Caco-2 (cell line): ENCODE data around the gene PALM3. TPM values are rescaled to one million over a fixed set of nuclear protein-coding genes. Genes with fewer than 3 reads are reported as not detected.

Source experiments
- BruUV-seq: library from RNA; stranded (reverse); fragments of 400-500 nt; replicated peaks from 2 replicates; lab custom pipeline; 2021; lab: Mats Ljungman, UMichigan
- CTCF ChIA-PET: fragments of 300-600 bp; sonication (Branson Sonifier 250); formaldehyde crosslinking; loops from one replicate; lab custom pipeline; 2022; ENCODE audit warnings: antibody characterized with exemption; lab: Charles Lee
- POLR2A ChIA-PET: fragments of 300-600 bp; sonication (Branson Sonifier 250); formaldehyde crosslinking; loops from one replicate; lab custom pipeline; 2022; ENCODE audit warnings: antibody characterized with exemption; lab: Charles Lee
- DNase-seq, 2 experiments: peaks; one replicate each; pipeline versions ENCODE4 v3.0.0 to v3.0.0-alpha.2; 2020 to 2022
- H3K27me3 ChIP-seq: replicated peaks from 2 replicates; pipeline ENCODE4 v1.6.0; 2011; ENCODE audit warnings: low read length; ENCODE audit not compliant: control insufficient read depth, insufficient read depth
- H3K36me3 ChIP-seq: 2 replicates; pipeline ENCODE4 v1.5.1; 2011; ENCODE audit warnings: low read length; ENCODE audit not compliant: control insufficient read depth, insufficient read depth
- H3K4me1 ChIP-seq: fragments of 250-450 bp; sonication (Bioruptor Pico); 2 replicates; pipeline ENCODE4 v1.5.1; 2020; ENCODE audit warnings: mild to moderate bottlenecking
- H3K4me3 ChIP-seq: 2 replicates; pipeline ENCODE4 v1.5.1; 2011; ENCODE audit warnings: low read depth, mild to moderate bottlenecking, control low read depth, low read length
- H3K9me3 ChIP-seq: fragments of 250-450 bp; sonication (Bioruptor Pico); 2 replicates; pipeline ENCODE4 v1.5.1; 2020; ENCODE audit warnings: mild to moderate bottlenecking, moderate library complexity
- H3K27ac Mint-ChIP-seq: one replicate; pipeline ENCODE4 v1.8.0; 2022; ENCODE audit warnings: mixed read lengths; ENCODE audit not compliant: unreplicated experiment
- H3K27me3 Mint-ChIP-seq: one replicate; pipeline ENCODE4 v1.8.0; 2022; ENCODE audit warnings: mixed read lengths; ENCODE audit not compliant: insufficient read depth, unreplicated experiment
- H3K36me3 Mint-ChIP-seq: one replicate; pipeline ENCODE4 v1.8.0; 2022; ENCODE audit warnings: mild to moderate bottlenecking, mixed read lengths; ENCODE audit not compliant: insufficient read depth, unreplicated experiment
- H3K4me1 Mint-ChIP-seq: one replicate; pipeline ENCODE4 v1.8.0; 2022; ENCODE audit warnings: low read depth, mixed read lengths; ENCODE audit not compliant: unreplicated experiment
- H3K4me3 Mint-ChIP-seq: one replicate; pipeline ENCODE4 v1.8.0; 2022; ENCODE audit warnings: mild to moderate bottlenecking, moderate library complexity, mixed read lengths; ENCODE audit not compliant: unreplicated experiment
- H3K9me3 Mint-ChIP-seq: one replicate; pipeline ENCODE4 v1.8.0; 2022; ENCODE audit warnings: mixed read lengths; ENCODE audit not compliant: unreplicated experiment
- intact Hi-C: fragments of 100-400 bp; cut with micrococcal nuclease; formaldehyde crosslinking; loops from one replicate; pipeline ENCODE4 v1.10.0; 2022; ENCODE audit not compliant: unreplicated experiment
- total RNA-seq: library from RNA; stranded (reverse); gene quantifications from 2 replicates; pipeline ENCODE4 v1.2.3, GENCODE V29; 2022
- TF ChIP-seq, protein P1 (sequence below), 2 experiments: fragments of 200-600 bp in 1 of 2; IDR thresholded peaks; 1 replicate in 1 of 2; 2 replicates in 1 of 2; pipeline versions ENCODE4 v1.5.1 to v1.8.0; 2011 to 2022; ENCODE audit warnings: antibody characterized with exemption in 1 of 2, control low read depth in 1 of 2, inconsistent platforms in 1 of 2, low read depth in 1 of 2, low read length in 1 of 2, mild to moderate bottlenecking in 1 of 2, moderate library complexity in 1 of 2; ENCODE audit not compliant: insufficient read depth in 1 of 2, severe bottlenecking in 1 of 2, unreplicated experiment in 1 of 2

PALM3 gene
- total RNA-seq, 1 experiment from 2014 or later, result 25.9 TPM

GRCh38 chr19:14006766-14007562, 54.9 kb downstream of the PALM3 start:
- DNase-seq, result peak in 1 of 2 experiments; percentile 90
- no peaks in the 10 kb centered on the region for H3K4me1 Mint-ChIP-seq
- peak overlapping the region; percentile 84 for H3K4me3 Mint-ChIP-seq
- BruUV-seq, result TSS peak; percentile 85
- ChIA-PET POLR2A (interaction anchor here (0.5 to 1.4 kb wide), 6 partner anchors 25 to 129 kb away, joined by 3 to 12 read pairs (median 3); partner anchors contain the start of genes ASF1B and IL27RA), CTCF (interaction anchor here (0.7 to 1.1 kb wide), 2 partner anchors 25 to 130 kb away, joined by 4 to 7 read pairs; partner anchors contain the start of genes ASF1B and IL27RA)
- intact Hi-C loops, result loop anchor here (1.0 to 5.0 kb wide), 2 partner anchors 29 to 500 kb away; no protein-coding TSS in a partner anchor
- Histone ChIP-seq H3K27me3 (no peaks in the 10 kb centered on the region), H3K4me3 (peak overlapping the region; percentile 93), H3K4me1 (no peaks in the 10 kb centered on the region), H3K9me3 (no peaks in the 10 kb centered on the region), H3K36me3 (no peaks in the 10 kb centered on the region)
- no peaks in the 10 kb centered on the region for H3K27me3 Mint-ChIP-seq
- TF ChIP-seq, protein P1, sequence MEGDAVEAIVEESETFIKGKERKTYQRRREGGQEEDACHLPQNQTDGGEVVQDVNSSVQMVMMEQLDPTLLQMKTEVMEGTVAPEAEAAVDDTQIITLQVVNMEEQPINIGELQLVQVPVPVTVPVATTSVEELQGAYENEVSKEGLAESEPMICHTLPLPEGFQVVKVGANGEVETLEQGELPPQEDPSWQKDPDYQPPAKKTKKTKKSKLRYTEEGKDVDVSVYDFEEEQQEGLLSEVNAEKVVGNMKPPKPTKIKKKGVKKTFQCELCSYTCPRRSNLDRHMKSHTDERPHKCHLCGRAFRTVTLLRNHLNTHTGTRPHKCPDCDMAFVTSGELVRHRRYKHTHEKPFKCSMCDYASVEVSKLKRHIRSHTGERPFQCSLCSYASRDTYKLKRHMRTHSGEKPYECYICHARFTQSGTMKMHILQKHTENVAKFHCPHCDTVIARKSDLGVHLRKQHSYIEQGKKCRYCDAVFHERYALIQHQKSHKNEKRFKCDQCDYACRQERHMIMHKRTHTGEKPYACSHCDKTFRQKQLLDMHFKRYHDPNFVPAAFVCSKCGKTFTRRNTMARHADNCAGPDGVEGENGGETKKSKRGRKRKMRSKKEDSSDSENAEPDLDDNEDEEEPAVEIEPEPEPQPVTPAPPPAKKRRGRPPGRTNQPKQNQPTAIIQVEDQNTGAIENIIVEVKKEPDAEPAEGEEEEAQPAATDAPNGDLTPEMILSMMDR (IDR thresholded peaks at IDR 0.05; ENCODE audit: insufficient read depth in 1 of 2, low read depth in 1 of 2, low read length in 1 of 2, severe bottlenecking in 1 of 2, unreplicated experiment in 1 of 2), result no peak
- H3K36me3 Mint-ChIP-seq, result peaks cover 25% of the 10 kb centered on the region
- no peaks in the 10 kb centered on the region for H3K9me3 Mint-ChIP-seq
- peak overlapping the region; percentile 98 for H3K27ac Mint-ChIP-seq

DNA sequence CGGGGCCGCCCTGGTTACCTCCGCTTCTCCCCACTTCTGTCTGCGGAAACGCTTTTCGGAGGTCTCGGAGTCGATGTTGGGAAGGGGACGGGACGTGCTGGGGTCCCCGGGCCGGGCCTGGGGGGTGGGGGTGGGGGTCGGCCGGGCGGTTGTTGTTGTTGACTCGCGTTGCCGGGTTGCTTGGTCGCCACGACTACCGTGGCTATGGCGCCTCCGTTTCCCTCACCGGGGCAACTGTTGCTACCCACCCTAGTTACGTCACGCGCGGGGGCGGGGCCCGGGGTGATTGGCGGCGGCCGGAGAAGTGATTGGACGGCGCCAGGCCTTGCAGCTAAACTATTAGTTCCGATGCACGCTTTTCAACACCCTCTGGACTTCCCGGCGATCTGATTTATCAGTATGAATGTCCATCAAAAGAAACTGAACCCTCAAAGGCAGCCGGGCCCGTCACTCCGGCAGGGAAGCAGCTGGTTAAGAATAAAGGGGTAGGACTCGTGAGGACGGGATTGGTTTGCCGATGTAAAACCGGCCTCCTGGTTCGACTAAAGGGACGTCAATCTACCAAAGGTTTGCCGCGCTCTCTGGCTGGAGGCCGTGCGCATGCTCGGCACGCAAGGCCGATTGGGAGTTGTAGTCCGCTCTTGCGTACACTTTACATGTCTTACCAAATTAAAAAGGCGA, 55.7 kb downstream of the PALM3 start, which contains the start of gene RFX1:
TSS of gene RFX1 (minus strand) at position 236 of the 681 bp plus-strand sequence. CDS start 12,477 bp downstream, outside the sequence.
- BruUV-seq, result no TSS peak
- Histone ChIP-seq H3K27me3 (no peaks in the 10 kb centered on the region), H3K9me3 (no peaks in the 10 kb centered on the region), H3K4me3 (peak within 1 kb of the TSS; percentile 93), H3K4me1 (no peaks in the 10 kb centered on the region), H3K36me3 (no peaks in the 10 kb centered on the region)
- H3K9me3 Mint-ChIP-seq, result no peaks in the 10 kb centered on the region
- TF ChIP-seq, protein P1 (IDR thresholded peaks at IDR 0.05; ENCODE audit: insufficient read depth in 1 of 2, low read depth in 1 of 2, low read length in 1 of 2, severe bottlenecking in 1 of 2, unreplicated experiment in 1 of 2), result no peak
- peak; percentile 99 for DNase-seq
- H3K27me3 Mint-ChIP-seq, result no peaks in the 10 kb centered on the region
- peaks cover 25% of the 10 kb centered on the region for H3K36me3 Mint-ChIP-seq
- intact Hi-C loops, result loop anchor here (1.0 to 5.0 kb wide), 2 partner anchors 28 to 501 kb away; no protein-coding TSS in a partner anchor
- CTCF ChIA-PET, result interaction anchor here (0.6 to 1.1 kb wide), 3 partner anchors 25 to 130 kb away, joined by 3 to 7 read pairs (median 4); partner anchors contain the start of genes ASF1B and IL27RA
- peak within 1 kb of the TSS; percentile 84 for H3K4me3 Mint-ChIP-seq
- POLR2A ChIA-PET, result interaction anchor here (0.5 to 1.4 kb wide), 8 partner anchors 26 to 270 kb away, joined by 3 to 12 read pairs (median 3); partner anchors contain the start of genes ASF1B and IL27RA
- H3K4me1 Mint-ChIP-seq, result no peaks in the 10 kb centered on the region
- H3K27ac Mint-ChIP-seq, result peak within 1 kb of the TSS; percentile 98
